ENCODE results near the gene RBM25.
"Not testable (repeated sequence)": the region's sequence is repeated elsewhere in the genome, so short reads cannot be mapped to it uniquely, and the experiment has no call there.

The RBM25 gene

GRCh38 chr14:73026845-73027542 is 31.3 kb upstream of the RBM25 start, which contains the start of gene ZFYVE1 (continued):
- TF ChIP-seq ZNF670 (tag by site-specific recombination; IDR thresholded peaks at IDR 0.05; ENCODE audit: low read depth) (no peak), ZNF366 (tag by site-specific recombination; conservative IDR thresholded peaks at IDR 0.05) (peak; percentile 98)
- TF ChIP-seq, protein P1, sequence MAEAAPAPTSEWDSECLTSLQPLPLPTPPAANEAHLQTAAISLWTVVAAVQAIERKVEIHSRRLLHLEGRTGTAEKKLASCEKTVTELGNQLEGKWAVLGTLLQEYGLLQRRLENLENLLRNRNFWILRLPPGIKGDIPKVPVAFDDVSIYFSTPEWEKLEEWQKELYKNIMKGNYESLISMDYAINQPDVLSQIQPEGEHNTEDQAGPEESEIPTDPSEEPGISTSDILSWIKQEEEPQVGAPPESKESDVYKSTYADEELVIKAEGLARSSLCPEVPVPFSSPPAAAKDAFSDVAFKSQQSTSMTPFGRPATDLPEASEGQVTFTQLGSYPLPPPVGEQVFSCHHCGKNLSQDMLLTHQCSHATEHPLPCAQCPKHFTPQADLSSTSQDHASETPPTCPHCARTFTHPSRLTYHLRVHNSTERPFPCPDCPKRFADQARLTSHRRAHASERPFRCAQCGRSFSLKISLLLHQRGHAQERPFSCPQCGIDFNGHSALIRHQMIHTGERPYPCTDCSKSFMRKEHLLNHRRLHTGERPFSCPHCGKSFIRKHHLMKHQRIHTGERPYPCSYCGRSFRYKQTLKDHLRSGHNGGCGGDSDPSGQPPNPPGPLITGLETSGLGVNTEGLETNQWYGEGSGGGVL (tag by site-specific recombination; IDR thresholded peaks at IDR 0.05): peak; percentile 83

DNA sequence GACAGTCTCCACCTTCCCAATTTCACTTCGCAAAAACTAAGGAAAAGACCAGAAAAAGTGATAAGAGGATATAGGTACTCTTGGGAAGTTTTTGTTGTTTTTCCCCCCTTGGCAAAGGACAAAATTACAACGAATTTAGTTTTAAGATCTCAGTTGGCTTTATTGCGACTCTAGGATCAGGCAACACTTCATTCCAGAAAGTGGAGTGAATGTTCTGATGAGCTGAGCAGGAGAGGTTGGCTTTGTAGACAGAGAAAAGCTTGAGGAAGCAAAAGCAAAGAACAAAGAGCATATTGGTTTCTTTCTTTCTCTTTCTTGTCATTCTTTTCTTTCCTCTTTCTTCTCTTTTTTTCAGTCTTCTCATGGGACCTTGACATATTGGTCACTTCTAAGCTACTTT is 30.8 kb upstream of the RBM25 start:
- H3K4me1 ChIP-seq (ENCODE audit: control insufficient read depth, insufficient read depth, low read length): peaks cover 4% of the 10 kb centered on the region; the same call in 1 of the 2 replicates
- H3K9me3 ChIP-seq (ENCODE audit: control insufficient read depth, insufficient read depth, low read depth, low read length): no peaks in the 10 kb centered on the region
- H3K4me3 ChIP-seq (ENCODE audit: low read depth, low read length): peak overlapping the region; percentile 34
- TF ChIP-seq SP3 (tag by site-specific recombination; IDR thresholded peaks at IDR 0.05) (no peak), ZNF473 (tag by site-specific recombination; IDR thresholded peaks at IDR 0.05) (no peak), ZSCAN23 (tag by site-specific recombination; IDR thresholded peaks at IDR 0.05) (no peak), ZNF37A (tag by site-specific recombination; IDR thresholded peaks at IDR 0.05) (no peak), PRDM1 (tag by site-specific recombination; IDR thresholded peaks at IDR 0.05) (peak; percentile 55), ZNF529 (tag by site-specific recombination; IDR thresholded peaks at IDR 0.05; ENCODE audit: insufficient replicate concordance) (no peak), GLIS1 (tag by site-specific recombination; IDR thresholded peaks at IDR 0.05) (no peak), ZNF549 (tag by site-specific recombination; IDR thresholded peaks at IDR 0.05) (no peak), ZNF335 (tag by site-specific recombination; conservative IDR thresholded peaks at IDR 0.05) (0 out of 2 replicates have a peak, but pooled peaks have one; percentile 7), ZNF169 (tag by site-specific recombination; IDR thresholded peaks at IDR 0.05) (no peak), ZNF488 (tag by site-specific recombination; IDR thresholded peaks at IDR 0.05) (no peak), ZNF341 (tag by site-specific recombination; IDR thresholded peaks at IDR 0.05; ENCODE audit: low read depth) (no peak), ZNF544 (tag by site-specific recombination; IDR thresholded peaks at IDR 0.05) (no peak), ZNF157 (tag by site-specific recombination; IDR thresholded peaks at IDR 0.05) (no peak)
- TF ChIP-seq, protein P2, sequence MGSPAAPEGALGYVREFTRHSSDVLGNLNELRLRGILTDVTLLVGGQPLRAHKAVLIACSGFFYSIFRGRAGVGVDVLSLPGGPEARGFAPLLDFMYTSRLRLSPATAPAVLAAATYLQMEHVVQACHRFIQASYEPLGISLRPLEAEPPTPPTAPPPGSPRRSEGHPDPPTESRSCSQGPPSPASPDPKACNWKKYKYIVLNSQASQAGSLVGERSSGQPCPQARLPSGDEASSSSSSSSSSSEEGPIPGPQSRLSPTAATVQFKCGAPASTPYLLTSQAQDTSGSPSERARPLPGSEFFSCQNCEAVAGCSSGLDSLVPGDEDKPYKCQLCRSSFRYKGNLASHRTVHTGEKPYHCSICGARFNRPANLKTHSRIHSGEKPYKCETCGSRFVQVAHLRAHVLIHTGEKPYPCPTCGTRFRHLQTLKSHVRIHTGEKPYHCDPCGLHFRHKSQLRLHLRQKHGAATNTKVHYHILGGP (tag by site-specific recombination; IDR thresholded peaks at IDR 0.05): no peak
- POLR2A ChIA-PET: interaction anchor here (0.9 to 3.3 kb wide), 9 partner anchors 8 to 108 kb away, joined by 3 to 51 read pairs (median 3); partner anchors contain the start of genes PSEN1 and RBM25
- CTCF ChIA-PET: interaction anchor here (0.6 to 1.6 kb wide), 2 partner anchors 31 to 1454 kb away, joined by 3 to 5 read pairs; partner anchors contain the start of gene RBM25
- H3K36me3 ChIP-seq (ENCODE audit: control insufficient read depth in 2 of 2, insufficient read depth in 1 of 2, low read length in 2 of 2): peaks cover 6 to 17% of the 10 kb centered on the region in 2 experiments
- H3K27ac ChIP-seq (ENCODE audit: extremely low read depth, low read depth, low read length): no peak overlapping the region; the same call in 1 of the 2 replicates

DNA sequence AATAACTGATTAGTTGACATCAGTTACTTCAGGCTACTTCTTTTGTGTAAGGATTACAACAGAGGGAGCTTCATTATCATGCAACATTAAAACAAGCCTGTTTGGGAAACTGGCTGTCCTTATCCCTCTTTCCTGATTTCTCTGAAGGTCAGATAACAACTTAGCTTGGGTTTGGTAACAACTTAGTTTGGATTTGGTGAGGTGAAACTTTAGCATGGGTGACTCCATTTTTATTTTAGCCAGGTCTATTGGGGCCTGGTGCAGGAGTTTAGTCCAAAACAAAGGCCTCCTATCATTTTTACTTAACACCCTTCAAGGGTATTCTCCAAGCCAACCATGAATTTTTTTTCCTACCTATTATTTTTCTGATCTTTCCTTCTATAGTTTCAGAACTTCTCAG is 30.4 kb upstream of the RBM25 start:
- no peak for TF ChIP-seq BCL11B (tag by site-specific recombination; IDR thresholded peaks at IDR 0.05; ENCODE audit: low read depth)
- Histone ChIP-seq H3K36me3 (ENCODE audit: control insufficient read depth in 2 of 2, insufficient read depth in 1 of 2, low read length in 2 of 2) (peaks cover 6 to 14% of the 10 kb centered on the region in 2 experiments), H3K4me1 (ENCODE audit: control insufficient read depth, insufficient read depth, low read length) (peaks cover 4% of the 10 kb centered on the region; the same call in 1 of the 2 replicates), H3K4me3 (ENCODE audit: low read depth, low read length) (no peak overlapping the region), H3K27ac (ENCODE audit: extremely low read depth, low read depth, low read length) (no peak overlapping the region), H3K9me3 (ENCODE audit: control insufficient read depth, insufficient read depth, low read depth, low read length) (no peaks in the 10 kb centered on the region)
- POLR2A ChIA-PET: interaction anchor here (0.6 to 3.3 kb wide), 3 partner anchors 30 to 431 kb away, joined by 3 to 51 read pairs (median 4); partner anchors contain the start of gene RBM25
- CTCF ChIA-PET: interaction anchor here (1.6 kb wide), 1 partner anchor 31 kb away, joined by 5 read pairs; the partner anchor contains the start of gene RBM25

GRCh38 chr14:73036706-73037450 is 21.5 kb upstream of the RBM25 start:
- POLR2A ChIA-PET: interaction anchor here (2.6 kb wide), 1 partner anchor 10 kb away, joined by 7 read pairs; the partner anchor contains the start of gene ZFYVE1
- not testable (repeated sequence) for H3K4me3 ChIP-seq (ENCODE audit: low read depth, low read length); H3K27ac ChIP-seq (ENCODE audit: extremely low read depth, low read depth, low read length); H3K4me1 ChIP-seq (ENCODE audit: control insufficient read depth, insufficient read depth, low read length); H3K36me3 ChIP-seq (ENCODE audit: control insufficient read depth in 2 of 2, insufficient read depth in 1 of 2, low read length in 2 of 2); H3K9me3 ChIP-seq (ENCODE audit: control insufficient read depth, insufficient read depth, low read depth, low read length)
- CTCF ChIA-PET: interaction anchor here (0.5 to 0.9 kb wide), 2 partner anchors 13 to 24 kb away, joined by 3 to 4 read pairs; no protein-coding TSS in a partner anchor

Measured in HEK293 (cell line).